Testis (tissue), 2 donors: Measurements from ENCODE around the gene PIM2.

Experiments
- CTCF ChIP-seq, 3 experiments: fragments of 450-650 bp in 2 of 3; fragments of 200-600 bp in 1 of 3; sonication (generic) in 1 of 3; IDR thresholded peaks; one replicate each; pipeline ENCODE4 v1.5.1; 2016 to 2019; ENCODE audit warnings: antibody characterized with exemption in 3 of 3, mild to moderate bottlenecking in 2 of 3, moderate library complexity in 1 of 3
- POLR2A ChIP-seq: fragments of 450-650 bp; IDR thresholded peaks from one replicate; pipeline ENCODE4 v1.6.1; 2017; ENCODE audit warnings: antibody characterized with exemption, mild to moderate bottlenecking, moderate library complexity

GRCh38 chrX:48956728-48957414 lies 38.0 kb upstream of the PIM2 start:
- TF ChIP-seq CTCF (IDR thresholded peaks at IDR 0.05) (no peak), POLR2A (no peak)
